ENCODE data around the gene LARP1. TPM values are rescaled to one million over a fixed set of nuclear protein-coding genes. Genes with fewer than 3 reads are reported as not detected.

The LARP1 gene
- polyA plus RNA-seq: 10 to 100 TPM; 29.8 to 61.3 (median 41.3) TPM

DNA sequence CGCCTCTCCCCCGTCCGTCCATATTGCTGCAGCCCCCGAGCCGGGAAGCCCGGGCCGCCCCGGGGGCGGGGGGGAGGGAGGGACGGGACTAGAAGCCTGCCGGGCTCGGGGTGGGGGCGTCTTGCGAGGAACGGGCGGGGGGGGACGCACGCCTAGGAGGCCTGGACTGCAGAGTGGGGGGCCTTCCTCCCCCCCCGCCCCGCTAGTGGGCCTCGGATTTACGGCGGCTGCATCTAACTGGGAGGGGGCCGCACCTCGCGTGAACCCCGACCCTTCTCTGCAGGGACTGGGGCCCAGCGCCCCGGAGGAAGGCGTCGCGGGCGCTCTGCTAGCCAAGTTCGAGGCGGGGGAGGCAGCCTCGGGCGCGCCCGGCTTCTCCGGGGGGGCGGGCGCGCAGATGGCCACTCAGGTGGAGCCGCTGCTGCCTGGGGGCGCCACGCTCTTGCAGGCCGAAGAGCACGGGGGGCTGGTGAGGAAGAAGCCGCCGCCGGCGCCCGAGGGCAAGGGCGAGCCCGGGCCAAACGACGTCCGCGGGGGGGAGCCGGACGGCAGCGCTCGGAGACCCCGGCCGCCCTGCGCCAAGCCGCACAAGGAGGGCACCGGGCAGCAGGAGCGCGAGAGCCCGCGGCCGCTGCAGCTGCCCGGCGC is at the start of gene LARP1:
LARP1 (plus strand) TSS at position 17 of the 648 bp plus-strand sequence; CDS start at position 398, 381 bp downstream.
- WGBS, 3 donors: 0 to 1% (median 0%) methylated on average over 38 to 73 of the region's 75 CpGs
- peak within 1 kb of the TSS; percentile 71 for H3K27ac ChIP-seq (ENCODE audit: low read depth, low read length)

DNA sequence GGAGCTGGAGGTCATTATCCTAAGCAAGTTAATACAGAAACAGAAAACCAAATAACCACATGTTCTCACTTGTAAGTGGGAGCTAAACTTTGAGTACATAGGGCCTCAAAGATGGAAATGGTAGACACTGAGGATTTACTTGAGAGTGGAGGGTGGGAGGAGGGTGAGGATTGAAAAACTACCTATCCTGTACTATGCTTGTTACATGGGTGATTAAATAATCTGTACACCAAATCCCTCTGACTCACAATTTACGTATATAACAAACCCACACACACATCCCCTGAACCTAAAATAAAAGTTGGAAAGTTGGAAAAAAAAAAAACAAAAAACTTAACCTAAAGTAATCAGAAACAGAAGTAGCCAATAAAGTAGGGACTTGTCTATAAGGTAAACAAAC is 48.8 kb upstream of the LARP1 start:
- no peak overlapping the region for H3K27ac ChIP-seq (ENCODE audit: low read depth, low read length)
- 94 to 96% (median 96%) methylated on average over 1 of the region's 1 CpG for WGBS, 3 donors

- 82 to 87% (median 85%) methylated on average over 5 of the region's 5 CpGs for WGBS, 3 donors
These were observed 47.5 kb upstream of the LARP1 start for GRCh38 chr5:154707641-154708040.

DNA sequence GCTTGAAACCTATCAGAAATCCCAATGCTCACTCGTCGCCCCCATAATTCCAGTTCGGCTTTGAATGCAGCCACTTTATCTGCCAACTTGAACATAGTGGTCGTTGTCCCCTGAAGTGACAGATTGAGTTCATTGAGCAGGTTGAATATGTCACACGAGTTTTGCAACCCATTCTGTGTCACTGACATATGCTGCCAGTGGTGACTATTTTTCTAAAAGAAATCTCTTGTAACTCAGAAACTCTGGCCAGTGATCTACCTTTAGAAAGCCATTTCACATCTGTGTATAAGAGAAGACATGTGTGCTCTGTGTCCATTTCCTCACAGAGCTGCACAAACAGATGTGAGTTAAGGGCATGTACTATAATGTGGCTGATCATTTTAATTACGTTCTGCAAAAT is 47.0 kb upstream of the LARP1 start:
- H3K27ac ChIP-seq (ENCODE audit: low read depth, low read length): no peak overlapping the region
- WGBS, 3 donors: 66 to 82% (median 79%) methylated on average over 6 of the region's 6 CpGs

More at GRCh38 chr5:154707641-154708040, 47.5 kb upstream of the LARP1 start:
- no peak overlapping the region for H3K27ac ChIP-seq (ENCODE audit: low read depth, low read length)

DNA sequence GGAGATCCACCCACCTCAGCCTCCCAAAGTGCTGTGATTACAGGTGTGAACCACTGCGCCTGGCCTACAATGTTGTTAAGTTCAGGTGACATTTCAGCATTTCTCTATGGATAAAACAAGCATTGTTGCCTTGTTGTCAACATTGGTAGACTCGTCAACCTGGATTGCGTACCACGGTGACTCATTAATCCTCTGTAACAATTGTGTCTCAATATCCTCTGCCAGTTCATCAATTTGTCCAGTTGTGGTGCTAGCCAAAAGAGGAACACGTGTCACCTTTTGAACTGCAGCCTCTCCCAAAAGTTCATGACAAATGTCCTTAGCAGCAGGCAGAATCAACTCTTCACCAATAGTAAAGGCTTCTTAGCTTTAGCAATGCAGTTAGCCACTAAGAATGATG is 46.3 kb upstream of the LARP1 start:
- 63 to 82% (median 75%) methylated on average over 5 of the region's 5 CpGs for WGBS, 3 donors
- H3K27ac ChIP-seq (ENCODE audit: low read depth, low read length): no peak overlapping the region

DNA sequence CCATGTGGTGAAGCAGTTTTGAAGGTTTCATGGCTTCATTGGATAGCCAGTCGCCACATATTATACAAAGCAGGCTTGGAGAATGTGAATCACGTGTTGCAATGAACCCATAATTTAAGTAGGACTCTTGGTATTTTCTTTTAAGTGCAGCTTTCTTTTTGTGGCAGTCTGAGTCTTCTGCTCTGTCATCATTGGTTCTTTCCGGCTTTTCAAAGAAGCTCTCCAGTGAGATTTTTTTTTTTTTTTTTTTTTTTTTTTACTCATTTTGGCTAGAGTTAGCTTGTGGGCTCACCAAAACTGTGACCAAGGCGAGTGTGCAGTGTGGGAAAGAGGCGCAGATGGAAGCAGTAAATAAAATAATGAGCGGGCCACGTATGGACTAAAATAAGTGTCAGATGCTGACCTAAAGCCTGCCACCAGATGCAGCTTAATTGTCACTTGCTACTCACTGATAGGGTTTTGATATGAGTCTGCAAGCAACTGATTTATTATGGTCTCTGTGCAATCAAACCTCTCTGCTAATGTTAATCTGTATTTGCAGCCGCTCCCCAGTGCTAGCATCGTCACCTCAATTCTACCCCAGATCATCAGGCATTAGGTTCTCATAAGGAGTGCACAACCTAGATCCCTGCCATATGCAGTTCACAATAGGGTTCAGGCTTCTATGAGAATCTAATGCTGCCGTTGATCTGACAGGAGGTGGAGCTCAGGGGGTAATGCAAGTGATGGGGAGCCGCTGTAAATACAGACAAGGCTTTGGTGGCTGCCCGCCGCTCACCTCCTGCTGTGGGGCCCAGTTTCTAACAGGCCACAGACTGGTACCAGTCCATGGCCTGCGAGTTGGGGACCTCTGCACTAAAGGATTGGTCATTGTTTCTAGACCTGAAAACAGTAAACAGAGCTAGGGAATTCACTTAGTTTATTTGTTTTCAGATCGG is 45.5 kb upstream of the LARP1 start:
- no peak overlapping the region for H3K27ac ChIP-seq (ENCODE audit: low read depth, low read length)
- 88 to 90% (median 89%) methylated on average over 15 of the region's 15 CpGs for WGBS, 3 donors

DNA sequence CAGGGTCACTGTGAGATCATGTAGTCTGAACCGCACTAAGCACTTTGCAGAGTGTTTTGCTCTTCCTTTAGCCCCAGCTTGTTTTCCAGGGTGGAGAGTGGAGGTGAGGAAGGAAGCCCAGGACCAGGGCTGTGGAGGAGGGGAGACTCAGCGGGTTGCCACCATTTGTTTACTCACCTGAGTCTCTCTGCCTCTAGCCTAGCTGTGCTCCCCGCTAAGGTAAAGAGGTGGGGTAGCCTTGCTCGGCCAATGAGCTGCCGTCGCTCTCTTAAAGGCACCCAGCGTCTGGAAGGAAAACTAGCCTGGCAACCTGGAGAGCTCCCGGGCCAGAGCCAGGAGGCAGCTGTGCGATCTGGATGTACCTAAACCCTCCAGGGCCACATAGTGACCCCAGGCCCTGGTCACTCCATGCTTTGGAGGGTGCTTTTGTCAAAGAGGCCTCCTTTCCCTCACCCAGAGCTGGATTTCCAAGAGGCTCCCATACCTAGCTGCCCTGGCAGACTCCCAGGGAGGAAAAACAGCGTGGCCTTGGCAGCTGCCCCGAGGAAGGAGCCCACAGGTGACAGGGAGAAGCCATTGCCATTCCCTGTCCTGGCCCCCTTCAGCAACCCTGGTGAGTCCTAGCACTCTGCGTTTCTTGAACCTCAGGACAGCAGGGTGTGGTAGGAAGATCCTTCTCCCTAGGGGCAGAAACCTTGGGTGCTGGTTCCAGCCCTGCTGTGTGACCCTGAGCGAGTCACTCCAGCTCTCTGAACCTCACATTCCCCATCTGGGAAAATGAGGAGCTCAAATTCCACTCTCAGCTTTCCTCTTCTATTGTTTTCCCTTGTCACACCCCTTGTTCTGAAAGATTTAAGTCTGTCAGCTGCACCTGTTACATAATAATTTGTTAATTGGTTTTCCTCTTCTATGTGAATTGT is 42.4 kb upstream of the LARP1 start:
- no peak overlapping the region for H3K27ac ChIP-seq (ENCODE audit: low read depth, low read length)
- 22 to 82% (median 73%) methylated on average over 13 of the region's 13 CpGs for WGBS, 3 donors

DNA sequence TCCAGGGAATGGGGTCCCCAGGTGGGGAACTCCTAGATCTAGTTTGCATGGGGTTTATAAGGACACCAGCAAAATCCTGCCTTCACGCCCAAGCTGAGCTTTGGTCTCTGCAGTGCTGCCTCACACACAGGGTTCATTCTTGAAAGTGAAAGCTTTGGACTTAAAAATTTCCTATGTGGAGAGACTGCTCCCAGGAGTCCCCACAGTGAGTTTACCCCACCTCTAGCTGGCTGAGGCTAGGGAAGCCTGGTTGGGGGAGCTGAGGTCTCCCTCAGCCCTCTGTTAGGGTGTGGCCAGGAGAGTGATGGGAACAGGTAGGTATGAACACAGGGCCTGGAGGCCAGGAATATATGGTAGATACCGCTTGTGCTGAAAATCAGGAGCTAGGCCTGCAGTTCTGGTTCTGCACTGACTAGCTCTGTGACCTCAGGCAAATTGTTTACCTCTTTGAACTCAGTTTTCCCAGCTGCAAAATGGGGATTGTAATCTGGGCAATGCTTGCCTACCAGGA is 41.5 kb upstream of the LARP1 start:
- H3K27ac ChIP-seq (ENCODE audit: low read depth, low read length): no peak overlapping the region
- 20 to 81% (median 77%) methylated on average over 2 of the region's 2 CpGs for WGBS, 3 donors

DNA sequence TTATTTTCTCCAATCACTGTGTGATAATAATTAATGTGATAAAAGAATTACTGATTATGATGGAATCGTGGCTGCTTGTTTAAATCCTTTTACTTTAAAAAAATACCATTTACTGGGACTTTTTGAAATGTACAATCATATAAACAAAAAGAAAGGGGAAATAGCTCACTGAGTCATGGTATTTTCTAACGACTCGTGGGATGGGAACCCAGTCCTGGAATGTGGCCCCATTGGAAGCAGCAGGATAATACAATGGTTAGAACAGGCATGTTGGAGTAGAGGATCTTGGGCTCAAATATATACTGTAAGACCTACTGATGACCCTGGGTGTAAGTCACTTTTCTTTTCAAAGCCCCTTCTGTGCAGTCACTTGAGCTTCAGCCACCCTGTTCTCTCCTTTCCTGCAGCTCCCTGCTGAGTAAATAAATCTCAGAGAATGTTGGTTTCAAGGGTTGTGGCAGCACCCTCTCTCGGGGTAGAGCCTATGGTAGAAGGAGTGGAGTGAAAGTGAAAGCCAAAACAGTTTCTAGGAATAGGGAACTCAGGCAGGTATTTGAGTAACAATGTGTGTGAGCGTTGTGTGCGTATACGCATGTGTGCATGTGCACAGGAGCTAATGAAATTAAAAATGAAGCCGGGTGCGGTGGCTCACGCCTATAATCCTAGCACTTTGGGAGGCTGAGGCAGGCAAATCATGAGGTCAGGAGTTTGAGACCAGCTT is 40.8 kb upstream of the LARP1 start:
- H3K27ac ChIP-seq (ENCODE audit: low read depth, low read length): no peak overlapping the region
- WGBS, 3 donors: 27 to 52% (median 45%) methylated on average over 10 of the region's 10 CpGs

DNA sequence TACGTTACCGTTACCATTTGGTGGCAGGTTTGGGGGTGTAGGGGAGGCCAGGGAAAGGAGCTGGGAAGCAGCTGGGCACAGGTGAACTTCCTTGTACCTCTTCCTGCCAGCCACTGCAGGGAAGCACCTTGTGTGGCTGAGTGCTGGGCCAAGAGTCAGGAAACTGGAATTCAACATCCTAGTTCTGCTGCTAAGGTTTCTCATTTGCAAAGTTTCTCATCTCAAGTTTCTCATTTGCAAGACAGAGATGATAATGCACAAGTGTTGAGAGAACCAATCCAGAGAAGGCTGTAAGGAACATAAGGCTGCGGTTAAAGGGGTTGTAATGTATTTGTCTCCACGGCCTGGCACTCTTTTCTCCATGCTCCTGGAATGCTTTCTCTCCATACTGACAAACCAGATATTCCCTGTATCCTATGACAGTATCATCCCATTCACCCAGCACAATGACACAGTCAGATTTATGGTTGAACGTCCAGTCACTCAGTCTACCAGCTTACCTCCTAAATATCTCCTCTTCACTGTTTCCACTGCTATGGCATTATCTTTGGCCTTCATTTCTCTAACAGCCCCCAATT is 33.6 kb upstream of the LARP1 start:
- WGBS, 3 donors: 75 to 85% (median 84%) methylated on average over 5 of the region's 5 CpGs
- H3K27ac ChIP-seq (ENCODE audit: low read depth, low read length): no peak overlapping the region

DNA sequence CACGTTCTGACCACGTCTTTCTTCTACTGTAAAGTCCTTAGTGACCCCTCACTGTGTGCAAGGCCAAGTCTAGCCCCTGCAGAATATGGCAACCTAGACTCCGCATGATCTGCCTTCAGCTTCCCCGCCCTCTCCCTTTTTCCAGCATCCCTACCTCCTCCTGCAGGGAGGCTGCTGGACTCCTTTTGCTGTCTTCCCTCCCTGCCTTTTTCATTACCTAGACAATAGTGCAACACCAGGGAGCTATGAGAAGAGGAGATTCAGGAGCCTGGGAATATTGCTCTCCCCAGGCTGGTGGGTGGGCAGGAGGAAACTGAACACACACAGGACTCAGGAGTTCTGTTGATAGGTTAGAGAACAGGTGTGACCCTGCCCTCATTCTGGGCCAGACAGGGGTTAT is 33.1 kb upstream of the LARP1 start:
- no peak overlapping the region for H3K27ac ChIP-seq (ENCODE audit: low read depth, low read length)
- WGBS, 3 donors: 81 to 94% (median 89%) methylated on average over 4 of the region's 4 CpGs

GRCh38 chr5:154722936-154723335 is 32.2 kb upstream of the LARP1 start:
- 60 to 95% (median 95%) methylated on average over 2 of the region's 2 CpGs for WGBS, 3 donors
- no peak overlapping the region for H3K27ac ChIP-seq (ENCODE audit: low read depth, low read length)

GRCh38 chr5:154723740-154724505 is 31.3 kb upstream of the LARP1 start:
- 38 to 91% (median 62%) methylated on average over 2 of the region's 2 CpGs for WGBS, 3 donors
- no peak overlapping the region for H3K27ac ChIP-seq (ENCODE audit: low read depth, low read length)

DNA sequence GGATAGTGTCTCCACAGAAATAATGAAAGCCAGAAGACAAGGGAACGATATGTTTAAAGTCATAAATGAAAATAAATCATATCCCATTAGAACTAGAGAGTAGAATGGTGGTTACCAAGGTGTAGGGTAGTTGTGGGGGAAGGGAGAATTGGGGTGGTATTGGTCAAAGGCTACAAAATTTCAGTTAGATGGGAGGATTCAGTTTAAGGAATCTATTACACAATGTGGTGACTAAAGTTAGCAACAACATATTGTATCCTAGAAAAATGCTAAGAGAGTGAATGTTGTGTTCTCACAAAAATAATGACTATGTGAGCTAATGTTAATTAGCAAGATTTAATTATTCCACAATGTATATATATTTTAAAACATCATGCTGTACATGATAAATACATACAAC is 27.8 kb upstream of the LARP1 start:
- WGBS, 3 donors: 50 to 80% (median 67%) methylated on average over 1 of the region's 1 CpG
- H3K27ac ChIP-seq (ENCODE audit: low read depth, low read length): no peak overlapping the region

DNA sequence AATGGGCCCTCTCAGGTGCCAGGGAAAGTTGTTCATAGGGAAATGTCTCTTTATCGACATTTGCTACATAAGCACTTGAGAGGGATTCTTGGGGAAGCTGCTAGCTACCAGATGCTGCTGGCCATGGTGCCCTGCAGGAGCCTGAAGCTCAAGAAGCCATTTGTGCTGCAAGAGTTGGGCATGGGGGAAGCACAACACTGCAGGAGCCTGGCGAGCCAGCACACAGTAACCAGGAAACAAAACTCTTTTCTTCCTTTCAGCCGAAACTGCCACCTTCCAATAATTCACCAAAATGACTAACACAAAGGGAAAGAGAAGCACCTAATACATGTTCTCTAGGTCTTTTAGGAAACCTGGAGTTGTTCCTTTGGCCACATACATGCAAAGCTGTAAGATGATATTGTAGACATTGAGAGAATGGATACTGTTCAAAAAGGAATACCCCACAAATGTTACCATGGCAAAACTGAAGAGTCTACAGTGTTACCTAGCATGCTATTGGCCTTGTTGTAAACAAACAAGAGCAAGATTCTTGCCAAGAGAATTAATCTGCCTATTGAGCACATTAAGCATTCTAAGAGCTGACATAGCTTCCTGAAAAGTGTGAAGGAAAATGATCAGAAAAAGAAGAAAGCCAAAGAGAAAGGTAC is 26.1 kb upstream of the LARP1 start:
- no peak overlapping the region for H3K27ac ChIP-seq (ENCODE audit: low read depth, low read length)

DNA sequence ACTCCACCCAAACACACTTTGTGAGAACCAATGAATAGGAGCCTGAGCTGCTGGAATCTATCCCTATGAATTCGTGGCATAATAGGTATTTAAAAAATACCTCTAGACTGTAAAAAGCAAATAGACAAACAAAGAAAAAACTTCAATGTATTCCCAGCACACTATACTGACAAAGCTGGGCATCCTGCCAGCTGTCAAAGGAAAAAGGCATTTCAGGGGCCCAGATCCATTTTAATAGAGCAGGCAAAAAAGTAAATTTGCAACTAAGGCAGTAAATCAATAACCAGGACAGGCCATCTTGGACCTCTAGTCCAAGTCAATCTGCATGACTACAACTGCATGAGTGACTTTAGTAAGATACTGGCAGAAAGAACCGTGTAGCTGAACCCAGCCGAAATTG is 25.6 kb upstream of the LARP1 start:
- no peak overlapping the region for H3K27ac ChIP-seq (ENCODE audit: low read depth, low read length)
- 49 to 85% (median 85%) methylated on average over 3 of the region's 3 CpGs for WGBS, 3 donors

More for the DNA sequence above, 26.1 kb upstream of the LARP1 start:
- 78 to 92% (median 85%) methylated on average over 3 of the region's 3 CpGs for WGBS, 3 donors
